GM21723 (cell line): ENCODE data around the gene NEDD1.

ENCODE experiments used
- ATAC-seq: cut with Tn5 transposase; IDR thresholded peaks from one replicate; pipeline ENCODE4 v1.9.1; 2021; ENCODE audit warnings: mild to moderate bottlenecking, moderate library complexity; ENCODE audit not compliant: unreplicated experiment

The NEDD1 gene

GRCh38 chr12:96901175-96901574 is 5.9 kb upstream of the NEDD1 start:
- no peak for ATAC-seq

GRCh38 chr12:96902076-96902475 is 5.0 kb upstream of the NEDD1 start:
- no peak for ATAC-seq

GRCh38 chr12:96906498-96906848 is 584 bp upstream of the NEDD1 start:
- no peak for ATAC-seq

DNA sequence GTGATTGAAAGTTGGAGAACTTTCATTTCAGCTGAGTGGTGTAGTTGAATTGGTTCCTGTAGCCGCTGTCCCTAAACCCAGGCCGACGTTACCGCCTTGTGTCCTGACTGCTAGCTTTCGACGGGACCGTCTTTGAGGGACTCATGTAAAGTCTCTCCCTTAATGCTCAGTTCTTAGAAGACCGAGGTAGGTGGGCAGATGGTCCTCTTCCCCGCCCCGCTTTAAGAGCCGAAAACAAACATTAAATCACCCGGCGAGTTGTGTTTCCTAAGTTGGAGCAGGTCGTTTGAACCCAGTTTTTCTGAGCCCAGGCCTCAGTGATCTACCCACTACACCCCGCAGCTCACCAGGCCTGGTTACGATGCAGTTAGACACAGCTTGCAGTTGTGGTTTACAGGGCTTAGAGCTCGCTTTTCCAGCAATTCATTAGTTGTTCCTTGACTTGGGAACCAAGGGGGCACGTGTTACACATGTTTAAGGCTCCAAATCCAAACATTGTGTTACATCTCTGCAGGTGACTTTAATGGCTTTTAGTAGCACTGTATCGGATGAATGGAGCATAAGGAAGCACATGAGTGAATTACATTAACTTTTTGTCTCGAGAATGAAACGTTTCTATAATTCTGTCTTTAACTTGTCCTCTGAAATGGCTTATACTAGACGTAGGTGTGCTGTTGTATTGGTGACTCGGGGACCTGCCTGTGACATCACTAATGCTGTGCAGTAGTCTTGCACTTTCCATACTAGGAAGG is 790 bp downstream of the NEDD1 start:
- ATAC-seq, result peak; percentile 35

DNA sequence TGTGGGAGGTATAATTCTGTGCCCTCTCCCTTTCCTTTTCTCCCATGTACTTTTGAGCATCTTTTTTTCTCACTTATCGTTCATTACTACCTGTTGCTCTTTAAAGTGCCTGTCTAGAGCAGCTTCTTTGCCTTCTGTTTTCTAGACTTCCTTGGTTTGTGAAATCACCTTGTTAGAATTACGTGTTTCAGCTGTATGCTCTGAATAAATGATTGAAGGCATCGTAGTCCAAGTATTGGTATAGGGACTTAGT is 1.3 kb downstream of the NEDD1 start:
- no peak for ATAC-seq

GRCh38 chr12:96912261-96912660 is 5.2 kb downstream of the NEDD1 start:
- no peak for ATAC-seq

GRCh38 chr12:96912943-96913342 is 5.9 kb downstream of the NEDD1 start:
- ATAC-seq, result no peak

GRCh38 chr12:96919510-96920210 is 12.6 kb downstream of the NEDD1 start:
- no peak for ATAC-seq

DNA sequence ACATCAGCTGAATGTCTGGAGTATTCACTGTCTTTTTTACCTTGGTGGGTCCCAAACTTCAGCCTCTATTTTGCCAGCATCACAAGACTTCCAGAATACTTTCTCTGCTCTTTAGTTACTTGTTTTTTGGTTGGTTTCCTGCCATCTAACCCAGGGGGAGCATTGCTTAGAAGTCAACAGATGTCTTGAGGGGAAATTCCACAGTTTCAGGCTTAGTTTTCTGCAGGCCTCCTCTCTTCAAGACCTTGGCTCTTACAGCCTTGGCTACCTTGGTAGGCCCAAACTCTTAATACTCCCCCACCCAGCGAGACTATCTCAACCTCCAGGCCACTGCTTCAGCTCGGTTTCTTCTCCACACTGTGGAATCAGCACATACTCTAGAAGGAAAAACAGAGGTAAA is 41.7 kb downstream of the NEDD1 start:
- ATAC-seq, result peak; percentile 59

DNA sequence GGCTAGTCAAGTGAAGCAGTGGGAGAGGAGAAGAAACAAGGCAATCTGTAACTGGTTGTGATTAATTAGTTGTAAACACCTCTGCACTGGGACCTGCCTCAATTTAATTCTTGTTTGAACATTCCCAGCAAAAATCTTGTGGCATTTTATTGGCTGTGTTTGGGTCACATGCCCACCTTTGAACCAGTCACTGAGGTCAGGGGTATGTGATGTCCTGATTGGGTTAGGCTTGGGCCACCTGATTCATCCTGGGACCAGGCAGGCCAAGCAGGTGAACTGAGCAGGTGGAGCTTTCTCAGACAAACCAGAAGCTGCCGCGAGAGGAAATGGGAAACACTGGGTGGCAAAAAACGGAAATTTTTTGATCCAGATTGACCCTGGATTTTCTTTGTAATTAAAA is 72.5 kb downstream of the NEDD1 start:
- no peak for ATAC-seq

GRCh38 chr12:96980991-96981414 is 73.9 kb downstream of the NEDD1 start:
- no peak for ATAC-seq

DNA sequence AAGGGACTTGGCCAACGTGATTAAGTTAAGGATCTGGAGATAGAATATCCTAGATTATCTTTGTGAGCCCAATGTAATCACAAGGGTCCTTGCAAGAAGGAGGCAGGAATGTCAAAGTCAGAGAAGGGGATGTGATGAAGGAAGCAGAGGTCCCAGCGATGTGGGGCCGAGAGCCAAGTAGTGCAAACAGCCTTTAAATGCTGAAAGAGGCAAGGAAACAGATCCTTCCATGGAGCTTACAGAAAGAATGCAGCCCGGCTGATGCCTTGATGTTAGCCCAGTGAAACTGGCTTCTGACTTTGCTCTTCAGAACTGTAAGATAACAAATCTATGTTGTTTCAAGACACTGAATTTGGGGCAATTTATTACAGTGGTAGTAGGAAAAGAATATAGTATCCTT is 74.9 kb downstream of the NEDD1 start:
- no peak for ATAC-seq

GRCh38 chr12:96982671-96983070 is 75.6 kb downstream of the NEDD1 start:
- no peak for ATAC-seq

- ATAC-seq, result peak; percentile 93
Observed at GRCh38 chr12:96985515-96986362, 78.7 kb downstream of the NEDD1 start.

GRCh38 chr12:96986883-96987523 is 79.9 kb downstream of the NEDD1 start:
- no peak for ATAC-seq

DNA sequence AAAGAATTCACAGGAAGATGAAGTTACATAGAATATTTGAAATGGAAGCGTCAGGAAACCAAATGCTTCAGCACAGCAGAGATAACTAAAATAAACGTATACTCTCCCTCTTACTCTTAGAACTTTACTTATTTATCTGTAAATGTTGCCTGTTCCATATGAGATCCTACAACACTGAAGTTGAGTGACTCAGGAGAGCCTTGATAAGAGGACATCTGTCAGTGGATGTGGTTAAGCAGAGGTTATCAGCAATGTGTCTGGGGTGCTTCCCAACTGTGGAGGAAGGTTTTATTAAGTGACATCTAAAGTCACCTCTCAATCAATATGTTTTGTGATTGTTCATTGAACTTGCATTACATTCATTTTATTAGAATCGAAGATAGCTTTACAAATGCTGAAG is 81.9 kb downstream of the NEDD1 start:
- ATAC-seq, result no peak

DNA sequence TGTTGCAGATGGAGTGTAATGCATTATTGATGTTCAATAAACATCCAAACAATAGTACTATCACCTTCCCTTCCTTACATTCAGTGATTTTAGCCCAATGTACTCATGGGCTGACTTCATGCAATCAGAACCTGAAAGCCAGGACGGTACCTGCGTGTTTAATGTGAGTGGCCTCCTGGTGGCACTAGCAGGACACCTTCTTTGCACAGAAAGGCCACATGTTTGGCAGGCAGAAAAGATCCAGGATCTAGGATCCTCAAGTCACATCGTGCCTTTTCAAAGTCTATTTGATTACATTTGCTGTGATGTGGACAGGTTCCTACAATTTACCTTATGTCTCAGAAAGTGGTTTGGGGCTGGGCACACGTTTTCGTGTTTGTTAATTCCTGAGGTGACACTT is 82.9 kb downstream of the NEDD1 start:
- ATAC-seq, result no peak

- no peak for ATAC-seq
Observed at GRCh38 chr12:96994900-96995299, 87.8 kb downstream of the NEDD1 start.

- ATAC-seq, result no peak
Observed at GRCh38 chr12:96995861-96996260, 88.8 kb downstream of the NEDD1 start.

- no peak for ATAC-seq
Observed at GRCh38 chr12:96997797-96998484, 90.9 kb downstream of the NEDD1 start.

GRCh38 chr12:97003276-97003675 is 96.2 kb downstream of the NEDD1 start:
- ATAC-seq, result no peak
